SH-SY5Y (cell line): Measurements from ENCODE around the gene ZNF124.

Experiments
- GATA2 ChIP-seq: IDR thresholded peaks from 2 replicates; pipeline ENCODE4 v1.6.1; 2011; ENCODE audit warnings: mild to moderate bottlenecking, low read depth, low read length
- GATA3 ChIP-seq: IDR thresholded peaks from 2 replicates; pipeline ENCODE4 v1.6.1; 2011; ENCODE audit warnings: low read depth, mild to moderate bottlenecking, low read length, moderate library complexity

GRCh38 chr1:247113094-247113497, 58.7 kb downstream of the ZNF124 start:
- no peak for TF ChIP-seq GATA2
- TF ChIP-seq GATA3 = no peak
